GM23338 (cell line): ENCODE measurements around the gene GPR37. TPM values are rescaled to one million over a fixed set of nuclear protein-coding genes. Genes with fewer than 3 reads are reported as not detected.

Experiments used
- ATAC-seq: fragments of 200-7000 bp; cut with Tn5 transposase; 3 replicates; pipeline ENCODE4 v1.9.1; 2020
- DNase-seq: peaks from one replicate; pipeline ENCODE4 v3.0.0-alpha.2; 2015; ENCODE audit warnings: low spot score
- H2AFZ ChIP-seq: fragments of 200-600 bp; sonication (generic); 2 replicates; pipeline ENCODE4 v1.8.0; 2016; ENCODE audit warnings: antibody characterized with exemption, mild to moderate bottlenecking, moderate library complexity
- H3F3A ChIP-seq: fragments of 200-600 bp; sonication (generic); replicated peaks from 2 replicates; pipeline ENCODE4 v1.8.0; 2017; ENCODE audit warnings: antibody characterized with exemption, mixed run types, low read depth
- H3K27ac ChIP-seq: fragments of 200-600 bp; sonication (generic); 2 replicates; pipeline ENCODE4 v1.6.1; 2016; ENCODE audit warnings: low read depth
- H3K27me3 ChIP-seq: fragments of 200-600 bp; sonication (generic); 2 replicates; pipeline ENCODE4 v1.8.0; 2016; ENCODE audit warnings: mild to moderate bottlenecking, mixed run types, moderate library complexity; ENCODE audit not compliant: insufficient read depth
- H3K36me3 ChIP-seq: fragments of 200-600 bp; sonication (generic); 2 replicates; pipeline ENCODE4 v1.8.0; 2016; ENCODE audit warnings: mild to moderate bottlenecking; ENCODE audit not compliant: insufficient read depth
- H3K4me1 ChIP-seq: fragments of 200-600 bp; sonication (generic); 2 replicates; pipeline ENCODE4 v1.8.0; 2016; ENCODE audit warnings: mild to moderate bottlenecking, moderate library complexity; ENCODE audit not compliant: insufficient read depth
- H3K4me2 ChIP-seq: fragments of 200-600 bp; sonication (generic); 2 replicates; pipeline ENCODE4 v1.7.1; 2017; ENCODE audit warnings: mixed run types
- H3K4me3 ChIP-seq: fragments of 200-600 bp; sonication (generic); 2 replicates; pipeline ENCODE4 v1.6.1; 2016; ENCODE audit warnings: mixed run types
- H3K79me2 ChIP-seq: fragments of 200-600 bp; sonication (generic); replicated peaks from 2 replicates; pipeline ENCODE4 v1.8.0; 2017; ENCODE audit warnings: mild to moderate bottlenecking; ENCODE audit not compliant: insufficient read depth
- H3K9me2 ChIP-seq: fragments of 200-600 bp; sonication (generic); 2 replicates; pipeline ENCODE4 v1.8.0; 2017; ENCODE audit not compliant: insufficient read depth
- H4K20me1 ChIP-seq: fragments of 200-600 bp; sonication (generic); replicated peaks from 2 replicates; pipeline ENCODE4 v1.8.0; 2017; ENCODE audit warnings: mild to moderate bottlenecking; ENCODE audit not compliant: insufficient read depth
- H3K27ac Mint-ChIP-seq: 2 replicates; pipeline ENCODE4 v1.8.0; 2020; ENCODE audit warnings: inconsistent platforms, mild to moderate bottlenecking, moderate library complexity, mixed read lengths
- H3K27me3 Mint-ChIP-seq: 3 replicates; pipeline ENCODE4 v1.8.0; 2022; ENCODE audit warnings: low read depth, mild to moderate bottlenecking, moderate library complexity, mixed read lengths, inconsistent platforms; ENCODE audit not compliant: insufficient read depth, poor library complexity
- H3K36me3 Mint-ChIP-seq: 3 replicates; pipeline ENCODE4 v1.8.0; 2021; ENCODE audit warnings: low read depth, mild to moderate bottlenecking, inconsistent platforms, moderate library complexity, mixed read lengths
- H3K4me1 Mint-ChIP-seq: 3 replicates; pipeline ENCODE4 v1.8.0; 2020; ENCODE audit warnings: mild to moderate bottlenecking, inconsistent platforms, mixed read lengths
- H3K4me3 Mint-ChIP-seq: 3 replicates; pipeline ENCODE4 v1.8.0; 2021; ENCODE audit warnings: moderate library complexity, mild to moderate bottlenecking, inconsistent platforms, mixed read lengths
- H3K9me3 Mint-ChIP-seq: 3 replicates; pipeline ENCODE4 v1.8.0; 2020; ENCODE audit warnings: moderate library complexity, mild to moderate bottlenecking, inconsistent platforms, mixed read lengths
- EZH2 ChIP-seq: fragments of 200-600 bp; sonication (generic); IDR thresholded peaks from one replicate; pipeline ENCODE4 v1.8.0; 2017; ENCODE audit warnings: antibody characterized with exemption, mild to moderate bottlenecking, low read depth; ENCODE audit not compliant: unreplicated experiment
- JUNB ChIP-seq: IDR thresholded peaks from one replicate; pipeline ENCODE4 v1.6.1; 2016; ENCODE audit warnings: antibody characterized with exemption; ENCODE audit not compliant: unreplicated experiment
- NANOG ChIP-seq: IDR thresholded peaks from 2 replicates; pipeline ENCODE4 v1.6.1; 2016; ENCODE audit warnings: antibody characterized with exemption, borderline replicate concordance
- POLR2AphosphoS5 ChIP-seq: IDR thresholded peaks from 2 replicates; pipeline ENCODE4 v1.6.1; 2016; ENCODE audit warnings: antibody characterized with exemption, low read depth
- REST ChIP-seq: IDR thresholded peaks from one replicate; pipeline ENCODE4 v1.6.1; 2018; ENCODE audit warnings: antibody characterized with exemption; ENCODE audit not compliant: unreplicated experiment
- polyA plus RNA-seq: library from polyadenylated mRNA; unstranded; fragments of >200 nt; fragmentation: Nextera tagmentation; extraction: Ambion mirVana; gene quantifications from 2 replicates; pipeline ENCODE4 v1.2.1, GENCODE V29; 2016
- total RNA-seq: library from RNA; depleted of rRNA; stranded (reverse); fragments of >200 nt; shearing (Covaris generic); gene quantifications from 2 replicates; pipeline ENCODE4 v1.2.3, GENCODE V29; 2014; rRNA removed

Gene GPR37
- total and polyA plus RNA-seq, 2 experiments from 2014 or later = 3.9 to 8.5 TPM

- Histone ChIP-seq H3F3A (no peaks in the 10 kb centered on the region), H3K36me3 (no peaks in the 10 kb centered on the region), H3K4me2 (no peak overlapping the region), H4K20me1 (no peaks in the 10 kb centered on the region), H3K4me3 (no peak overlapping the region), H3K27ac (no peak overlapping the region), H3K79me2 (no peaks in the 10 kb centered on the region), H3K4me1 (no peaks in the 10 kb centered on the region), H3K9me2 (no peaks in the 10 kb centered on the region), H3K27me3 (no peaks in the 10 kb centered on the region), H2AFZ (no peak overlapping the region)
- no peaks in the 10 kb centered on the region for H3K27me3 Mint-ChIP-seq
- H3K9me3 Mint-ChIP-seq = no peaks in the 10 kb centered on the region
- no peak overlapping the region for H3K27ac Mint-ChIP-seq
- DNase-seq (no peak), ATAC-seq (no peak)
- no peaks in the 10 kb centered on the region for H3K36me3 Mint-ChIP-seq
- H3K4me3 Mint-ChIP-seq = no peak overlapping the region
- no peaks in the 10 kb centered on the region for H3K4me1 Mint-ChIP-seq
- TF ChIP-seq EZH2 = no peak
- TF ChIP-seq REST = no peak
- TF ChIP-seq NANOG = no peak
- no peak for TF ChIP-seq POLR2AphosphoS5
- no peak for TF ChIP-seq JUNB
Observed at GRCh38 chr7:124697746-124698145, 67.8 kb downstream of the GPR37 start.

Other genes with a start within 250 kb of the GPR37 start
- gene POT1, start 164.0 kb upstream of the GPR37 start, total RNA-seq = 40.4 and 44.0 TPM in 2 replicates
- 6.7 and 12.0 TPM in 2 replicates for gene POT1, start 164.0 kb upstream of the GPR37 start, polyA plus RNA-seq